ENCODE results near the gene SMIM31.

Gene SMIM31

GRCh38 chr4:164789047-164789446 is 35.1 kb downstream of the SMIM31 start:
- DNase-seq = no peak

GRCh38 chr4:164790249-164790648 is 36.3 kb downstream of the SMIM31 start:
- DNase-seq = no peak

- DNase-seq = no peak
Measured at GRCh38 chr4:164799410-164799809, 45.5 kb downstream of the SMIM31 start.

- DNase-seq = no peak
Measured at GRCh38 chr4:164800786-164801185, 46.9 kb downstream of the SMIM31 start.

GRCh38 chr4:164802301-164802901 is 48.5 kb downstream of the SMIM31 start:
- no peak for DNase-seq

- DNase-seq = no peak
Measured at GRCh38 chr4:164803702-164804101, 49.8 kb downstream of the SMIM31 start.

- no peak for DNase-seq
Measured at GRCh38 chr4:164807611-164808010, 53.7 kb downstream of the SMIM31 start.

GRCh38 chr4:164813554-164813953 is 59.6 kb downstream of the SMIM31 start:
- no peak for DNase-seq

GRCh38 chr4:164815711-164816110 is 61.8 kb downstream of the SMIM31 start:
- DNase-seq = no peak

- DNase-seq = no peak
Measured at GRCh38 chr4:164819366-164819765, 65.4 kb downstream of the SMIM31 start.

- no peak for DNase-seq
Measured at GRCh38 chr4:164821711-164822110, 67.8 kb downstream of the SMIM31 start.

- DNase-seq = no peak
Measured at GRCh38 chr4:164824581-164824980, 70.7 kb downstream of the SMIM31 start.

GRCh38 chr4:164828955-164829354 is 75.0 kb downstream of the SMIM31 start:
- no peak for DNase-seq

- no peak for DNase-seq
Measured at GRCh38 chr4:164846566-164846965, 92.6 kb downstream of the SMIM31 start.

GRCh38 chr4:164847016-164847415 is 93.1 kb downstream of the SMIM31 start:
- no peak for DNase-seq

GRCh38 chr4:164847967-164848649 is 94.2 kb downstream of the SMIM31 start:
- DNase-seq = no peak

Measured in activated naive CD4-positive, alpha-beta T cell (primary cell).